Ecto neural progenitor cell (in vitro differentiated cells): ENCODE data around the gene ADGRF5.

Source experiments
- DNase-seq: peaks from one replicate; pipeline ENCODE4 v3.0.0-alpha.2; 2018; ENCODE audit warnings: low spot score

Gene ADGRF5

GRCh38 chr6:46932526-46933319, 11.0 kb upstream of the ADGRF5 start:
- DNase-seq: no peak

- no peak for DNase-seq
These were observed 9.7 kb upstream of the ADGRF5 start for GRCh38 chr6:46931416-46931815.

GRCh38 chr6:46930331-46930730, 8.6 kb upstream of the ADGRF5 start:
- DNase-seq: no peak

- no peak for DNase-seq
These were observed 5.3 kb upstream of the ADGRF5 start for GRCh38 chr6:46927066-46927465.

GRCh38 chr6:46926481-46926880, 4.7 kb upstream of the ADGRF5 start:
- no peak for DNase-seq

- DNase-seq: no peak
These were observed 4.0 kb upstream of the ADGRF5 start for GRCh38 chr6:46925563-46926253.

GRCh38 chr6:46923476-46923875, 1.7 kb upstream of the ADGRF5 start:
- DNase-seq: no peak

- no peak for DNase-seq
These were observed 679 bp downstream of the ADGRF5 start for GRCh38 chr6:46921059-46921458.

- no peak for DNase-seq
These were observed 2.9 kb downstream of the ADGRF5 start for GRCh38 chr6:46918806-46919205.

GRCh38 chr6:46917002-46917545, 4.7 kb downstream of the ADGRF5 start:
- DNase-seq: no peak

- DNase-seq: no peak
These were observed 5.9 kb downstream of the ADGRF5 start for GRCh38 chr6:46915866-46916265.

GRCh38 chr6:46915380-46915779, 6.4 kb downstream of the ADGRF5 start:
- no peak for DNase-seq

GRCh38 chr6:46914279-46914810, 7.4 kb downstream of the ADGRF5 start:
- DNase-seq: no peak

- no peak for DNase-seq
These were observed 12.4 kb downstream of the ADGRF5 start for GRCh38 chr6:46909371-46909770.

- DNase-seq: no peak
These were observed 15.0 kb downstream of the ADGRF5 start for GRCh38 chr6:46906776-46907175.

- no peak for DNase-seq
These were observed 17.6 kb downstream of the ADGRF5 start for GRCh38 chr6:46904117-46904516.

GRCh38 chr6:46903175-46903574, 18.6 kb downstream of the ADGRF5 start:
- no peak for DNase-seq

- no peak for DNase-seq
These were observed 19.8 kb downstream of the ADGRF5 start for GRCh38 chr6:46901882-46902314.

GRCh38 chr6:46900266-46900665, 21.5 kb downstream of the ADGRF5 start:
- no peak for DNase-seq

GRCh38 chr6:46899659-46900058, 22.1 kb downstream of the ADGRF5 start:
- no peak for DNase-seq

- DNase-seq: no peak
These were observed 23.7 kb downstream of the ADGRF5 start for GRCh38 chr6:46898006-46898405.

- DNase-seq: no peak
These were observed 24.9 kb downstream of the ADGRF5 start for GRCh38 chr6:46896871-46897270.

GRCh38 chr6:46895930-46896329, 25.8 kb downstream of the ADGRF5 start:
- no peak for DNase-seq
